PC-3 (cell line): ENCODE measurements around the gene PARP12. TPM values are rescaled to one million over a fixed set of nuclear protein-coding genes. Genes with fewer than 3 reads are reported as not detected.
A peak's percentile ranks its signal among the peaks of the same experiment; 100 is the strongest.
"Not testable (repeated sequence)": the region's sequence is repeated elsewhere in the genome, so short reads cannot be mapped to it uniquely, and the experiment has no call there.

Source experiments
- ATAC-seq: fragments of 200-7000 bp; cut with Tn5 transposase; 2 replicates; pipeline ENCODE4 v1.9.1; 2020; ENCODE audit warnings: mild to moderate bottlenecking, moderate library complexity
- Bru-seq: library from RNA; stranded (reverse); fragments of 400-500 nt; gene quantifications from one replicate; lab custom pipeline; 2021; lab: Mats Ljungman, UMichigan
- BruChase-seq, 2 experiments: library from RNA; stranded (reverse); fragments of 400-500 nt; gene quantifications; one replicate each; lab custom pipeline; 2021; lab: Mats Ljungman, UMichigan
- BruUV-seq: library from RNA; stranded (reverse); fragments of 400-500 nt; replicated peaks from 2 replicates; lab custom pipeline; 2021; lab: Mats Ljungman, UMichigan
- CTCF ChIA-PET: fragments of 300-600 bp; sonication (Branson Sonifier 250); formaldehyde crosslinking; loops from one replicate; lab custom pipeline; 2022; ENCODE audit warnings: antibody characterized with exemption; lab: Charles Lee
- POLR2A ChIA-PET: fragments of 300-600 bp; sonication (Branson Sonifier 250); formaldehyde crosslinking; loops from one replicate; lab custom pipeline; 2022; ENCODE audit warnings: antibody characterized with exemption; ENCODE audit not compliant: unreplicated experiment; lab: Charles Lee
- DNase-seq: peaks from one replicate; pipeline ENCODE4 v3.0.0-alpha.2; 2015
- H2AFZ ChIP-seq: fragments of 300-600 bp; sonication (generic); 2 replicates; pipeline ENCODE4 v1.6.0; 2016; ENCODE audit warnings: antibody characterized with exemption, low read length
- H3F3A ChIP-seq: fragments of 300-600 bp; sonication (generic); one replicate; pipeline ENCODE4 v1.6.0; 2017; ENCODE audit warnings: antibody characterized with exemption, low read length, control low read depth, mild to moderate bottlenecking; ENCODE audit not compliant: unreplicated experiment
- H3K27ac ChIP-seq: fragments of 300-600 bp; sonication (generic); 2 replicates; pipeline ENCODE4 v1.5.1; 2016; ENCODE audit warnings: mild to moderate bottlenecking, low read length
- H3K27me3 ChIP-seq: fragments of 300-600 bp; sonication (generic); 2 replicates; pipeline ENCODE4 v1.6.1; 2016; ENCODE audit warnings: low read length, mixed read lengths
- H3K36me3 ChIP-seq: fragments of 300-600 bp; sonication (generic); 2 replicates; pipeline ENCODE4 v1.6.1; 2016; ENCODE audit warnings: low read depth, mixed run types, low read length, mixed read lengths
- H3K4me1 ChIP-seq: fragments of 300-600 bp; sonication (generic); 2 replicates; pipeline ENCODE4 v1.5.1; 2016; ENCODE audit warnings: low read length; ENCODE audit not compliant: insufficient read depth
- H3K4me2 ChIP-seq: fragments of 300-600 bp; sonication (generic); 2 replicates; pipeline ENCODE4 v1.6.0; 2016; ENCODE audit warnings: low read length
- H3K4me3 ChIP-seq: fragments of 300-600 bp; sonication (generic); 2 replicates; pipeline ENCODE4 v1.5.1; 2016; ENCODE audit warnings: mild to moderate bottlenecking, low read length, mixed read lengths
- H3K79me2 ChIP-seq: fragments of 300-600 bp; sonication (generic); 2 replicates; pipeline ENCODE4 v1.6.1; 2017; ENCODE audit warnings: low read length, mixed read lengths
- H3K9ac ChIP-seq: fragments of 300-600 bp; sonication (generic); 2 replicates; pipeline ENCODE4 v1.6.0; 2016; ENCODE audit warnings: mild to moderate bottlenecking, low read length
- H3K9me2 ChIP-seq: fragments of 300-600 bp; sonication (generic); replicated peaks from 2 replicates; pipeline ENCODE4 v1.6.1; 2016; ENCODE audit warnings: mixed run types, low read length, mixed read lengths
- H3K9me3 ChIP-seq: fragments of 300-600 bp; sonication (generic); 2 replicates; pipeline ENCODE4 v1.6.1; 2016; ENCODE audit warnings: low read length, mixed read lengths
- H4K20me1 ChIP-seq: fragments of 300-600 bp; sonication (generic); 2 replicates; pipeline ENCODE4 v1.6.1; 2016; ENCODE audit warnings: low read length, mixed read lengths
- EZH2 ChIP-seq: fragments of 300-600 bp; sonication (generic); IDR thresholded peaks from one replicate; pipeline ENCODE4 v1.6.1; 2017; ENCODE audit warnings: antibody characterized with exemption, mild to moderate bottlenecking, low read length; ENCODE audit not compliant: unreplicated experiment
- EZH2phosphoT487 ChIP-seq: fragments of 300-600 bp; sonication (generic); IDR thresholded peaks from 2 replicates; pipeline ENCODE4 v1.6.1; 2018; ENCODE audit warnings: mild to moderate bottlenecking, antibody characterized with exemption, low read length, borderline replicate concordance
- intact Hi-C: fragments of 100-400 bp; cut with micrococcal nuclease; formaldehyde crosslinking; loops from 2 replicates; pipeline ENCODE4 v1.9.0; 2023
- long read RNA-seq: library from polyadenylated mRNA; unstranded; transcript quantifications from one replicate; pipeline ENCODE4 v2.0.0, GENCODE V29; 2021; ENCODE audit not compliant: unreplicated experiment
- total RNA-seq: library from RNA; depleted of rRNA; stranded (reverse); fragments of >200 nt; gene quantifications from 2 replicates; pipeline ENCODE4 v1.2.3, GENCODE V29; 2014; rRNA removed
- TF ChIP-seq, protein P1 (sequence below): fragments of 300-600 bp; sonication (generic); conservative IDR thresholded peaks from 2 replicates; pipeline ENCODE4 v1.5.1; 2017; ENCODE audit warnings: antibody characterized with exemption, low read depth, mild to moderate bottlenecking, low read length

PARP12 gene, protein sequence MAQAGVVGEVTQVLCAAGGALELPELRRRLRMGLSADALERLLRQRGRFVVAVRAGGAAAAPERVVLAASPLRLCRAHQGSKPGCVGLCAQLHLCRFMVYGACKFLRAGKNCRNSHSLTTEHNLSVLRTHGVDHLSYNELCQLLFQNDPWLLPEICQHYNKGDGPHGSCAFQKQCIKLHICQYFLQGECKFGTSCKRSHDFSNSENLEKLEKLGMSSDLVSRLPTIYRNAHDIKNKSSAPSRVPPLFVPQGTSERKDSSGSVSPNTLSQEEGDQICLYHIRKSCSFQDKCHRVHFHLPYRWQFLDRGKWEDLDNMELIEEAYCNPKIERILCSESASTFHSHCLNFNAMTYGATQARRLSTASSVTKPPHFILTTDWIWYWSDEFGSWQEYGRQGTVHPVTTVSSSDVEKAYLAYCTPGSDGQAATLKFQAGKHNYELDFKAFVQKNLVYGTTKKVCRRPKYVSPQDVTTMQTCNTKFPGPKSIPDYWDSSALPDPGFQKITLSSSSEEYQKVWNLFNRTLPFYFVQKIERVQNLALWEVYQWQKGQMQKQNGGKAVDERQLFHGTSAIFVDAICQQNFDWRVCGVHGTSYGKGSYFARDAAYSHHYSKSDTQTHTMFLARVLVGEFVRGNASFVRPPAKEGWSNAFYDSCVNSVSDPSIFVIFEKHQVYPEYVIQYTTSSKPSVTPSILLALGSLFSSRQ
- total RNA-seq (25.5 and 28.1 TPM in 2 replicates), Bru-seq, nascent RNA (percentile 78 among the genes with signal in this experiment), BruChase-seq, experiment 1, labeled RNA remaining after a 6-hour chase (percentile 73 among the genes with signal in this experiment), BruChase-seq, experiment 2, labeled RNA remaining after a 2-hour chase (percentile 90 among the genes with signal in this experiment)
- long read RNA-seq, transcript PARP12-201 (12 exons, 3,796 nt) = major isoform, 26 of 82 reads
- long read RNA-seq, partial matches to known transcripts = 10 of 82 reads
- long read RNA-seq, other reads (novel, unspliced or antisense) = 43 of 82 reads

DNA sequence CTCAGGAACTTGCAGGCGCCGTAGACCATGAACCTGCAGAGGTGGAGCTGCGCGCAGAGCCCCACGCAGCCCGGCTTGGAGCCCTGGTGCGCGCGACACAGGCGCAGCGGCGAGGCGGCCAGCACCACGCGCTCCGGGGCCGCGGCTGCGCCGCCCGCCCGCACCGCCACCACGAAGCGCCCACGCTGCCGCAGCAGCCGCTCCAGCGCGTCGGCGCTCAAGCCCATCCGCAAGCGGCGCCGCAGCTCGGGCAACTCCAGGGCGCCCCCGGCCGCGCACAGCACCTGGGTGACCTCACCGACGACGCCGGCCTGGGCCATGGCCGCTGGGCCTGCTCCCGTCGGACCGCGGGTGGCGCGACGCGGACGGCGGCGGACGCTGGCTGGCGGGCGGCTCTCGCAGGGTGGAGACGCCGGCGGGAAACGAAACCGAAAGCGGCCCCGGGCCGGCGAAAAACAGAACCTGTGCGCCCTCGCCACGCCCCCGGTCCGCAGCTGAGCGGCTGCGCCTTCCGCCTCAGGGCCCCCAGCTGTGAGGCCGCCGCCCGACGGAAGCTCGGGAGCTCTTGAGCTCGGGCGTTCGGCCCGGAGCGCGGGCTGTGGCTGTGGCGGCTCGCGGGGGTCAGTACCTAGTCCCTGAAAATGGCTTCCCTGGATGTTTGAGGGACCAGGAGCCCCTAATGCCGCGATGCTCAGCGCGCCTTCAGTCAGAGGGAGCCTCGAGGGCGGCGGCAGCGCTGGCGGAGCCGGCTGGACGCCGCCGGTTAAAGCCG is at the start of gene PARP12:
Gene PARP12, minus strand, starts transcription at position 424 of the 772 bp plus-strand sequence. Its CDS starts 104 bp downstream, at position 320.
- intact Hi-C loops = loop anchor here (5.0 kb wide), 1 partner anchor 265 kb away; no protein-coding TSS in a partner anchor
- Histone ChIP-seq H3K4me3 (peak within 1 kb of the TSS; percentile 80), H3K27ac (peak within 1 kb of the TSS; percentile 95), H3K9ac (peak within 1 kb of the TSS; percentile 85), H3K36me3 (peaks cover 1% of the 10 kb centered on the region; the same call in 1 of the 2 replicates), H3K79me2 (peaks cover 41% of the 10 kb centered on the region), H3F3A (peaks cover 7% of the 10 kb centered on the region), H3K9me3 (0 out of 2 replicates have a peak, but pooled peaks cover 5% of the 10 kb centered on the region), H3K9me2 (no peaks in the 10 kb centered on the region), H2AFZ (peak within 1 kb of the TSS; percentile 97), H4K20me1 (no peaks in the 10 kb centered on the region), H3K4me2 (peak within 1 kb of the TSS; percentile 90), H3K4me1 (peaks cover 41% of the 10 kb centered on the region), H3K27me3 (no peaks in the 10 kb centered on the region)
- DNase-seq (peak; percentile 70), ATAC-seq (peak; percentile 50)
- ChIA-PET POLR2A (interaction anchor here (0.6 kb wide), 1 partner anchor 830 kb away, joined by 3 read pairs; no protein-coding TSS in a partner anchor), CTCF (no interaction called here)
- TF ChIP-seq EZH2phosphoT487 (no peak), EZH2 (no peak)
- TF ChIP-seq, protein P1, sequence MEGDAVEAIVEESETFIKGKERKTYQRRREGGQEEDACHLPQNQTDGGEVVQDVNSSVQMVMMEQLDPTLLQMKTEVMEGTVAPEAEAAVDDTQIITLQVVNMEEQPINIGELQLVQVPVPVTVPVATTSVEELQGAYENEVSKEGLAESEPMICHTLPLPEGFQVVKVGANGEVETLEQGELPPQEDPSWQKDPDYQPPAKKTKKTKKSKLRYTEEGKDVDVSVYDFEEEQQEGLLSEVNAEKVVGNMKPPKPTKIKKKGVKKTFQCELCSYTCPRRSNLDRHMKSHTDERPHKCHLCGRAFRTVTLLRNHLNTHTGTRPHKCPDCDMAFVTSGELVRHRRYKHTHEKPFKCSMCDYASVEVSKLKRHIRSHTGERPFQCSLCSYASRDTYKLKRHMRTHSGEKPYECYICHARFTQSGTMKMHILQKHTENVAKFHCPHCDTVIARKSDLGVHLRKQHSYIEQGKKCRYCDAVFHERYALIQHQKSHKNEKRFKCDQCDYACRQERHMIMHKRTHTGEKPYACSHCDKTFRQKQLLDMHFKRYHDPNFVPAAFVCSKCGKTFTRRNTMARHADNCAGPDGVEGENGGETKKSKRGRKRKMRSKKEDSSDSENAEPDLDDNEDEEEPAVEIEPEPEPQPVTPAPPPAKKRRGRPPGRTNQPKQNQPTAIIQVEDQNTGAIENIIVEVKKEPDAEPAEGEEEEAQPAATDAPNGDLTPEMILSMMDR = no peak
- BruUV-seq = no TSS peak

DNA sequence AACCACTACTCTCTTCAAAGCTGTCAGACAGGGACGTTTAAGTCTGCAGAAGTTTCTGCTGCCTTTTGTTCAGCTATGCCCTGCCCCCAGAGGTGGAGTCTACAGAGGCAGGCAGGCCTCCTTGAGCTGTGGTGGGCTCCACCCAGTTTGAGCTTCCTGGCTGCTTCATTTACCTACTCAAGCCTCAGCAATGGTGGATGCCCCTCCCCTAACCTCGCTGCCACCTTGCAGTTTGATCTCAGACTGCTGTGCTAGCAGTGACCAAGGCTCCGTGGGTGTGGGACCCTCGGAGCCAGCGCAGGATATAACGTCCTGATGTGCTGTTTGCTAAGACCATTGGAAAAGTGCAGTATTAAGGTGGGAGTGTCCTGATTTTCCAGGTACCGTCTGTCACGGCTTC is 46.0 kb upstream of the PARP12 start:
- H3K4me2 ChIP-seq, H3K79me2 ChIP-seq, H3F3A ChIP-seq, H3K9me2 ChIP-seq, POLR2A ChIA-PET, H3K4me3 ChIP-seq, H2AFZ ChIP-seq, BruUV-seq, intact Hi-C loops, H3K4me1 ChIP-seq, H3K27me3 ChIP-seq, H3K27ac ChIP-seq, H4K20me1 ChIP-seq, CTCF ChIA-PET, ATAC-seq, H3K9me3 ChIP-seq, H3K36me3 ChIP-seq, DNase-seq, H3K9ac ChIP-seq: not testable (repeated sequence)

DNA sequence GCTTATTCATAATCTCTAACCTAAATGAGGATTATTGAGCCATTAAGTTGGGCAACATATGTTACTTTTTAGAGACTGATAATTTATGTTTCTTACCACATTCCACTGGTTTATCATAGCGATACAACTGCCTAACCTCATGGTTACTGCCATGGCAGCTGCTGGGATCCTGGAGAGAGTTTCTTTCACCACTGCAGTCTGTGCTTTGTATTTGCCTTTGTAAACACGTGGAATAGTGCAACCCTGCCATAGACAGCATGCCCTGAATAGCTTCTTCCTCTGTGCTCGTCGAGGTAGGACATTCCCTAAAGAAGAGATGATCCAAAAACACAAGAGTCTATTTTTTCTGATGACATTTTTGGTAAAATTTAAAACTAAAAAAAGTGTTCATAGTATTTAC is 33.7 kb upstream of the PARP12 start:
- Histone ChIP-seq H3K4me3 (no peak overlapping the region), H2AFZ (no peak overlapping the region), H3F3A (no peaks in the 10 kb centered on the region), H3K27me3 (no peaks in the 10 kb centered on the region), H3K36me3 (0 out of 2 replicates have a peak, but pooled peaks cover 3% of the 10 kb centered on the region), H3K9me3 (no peaks in the 10 kb centered on the region), H3K79me2 (no peaks in the 10 kb centered on the region), H4K20me1 (no peaks in the 10 kb centered on the region), H3K4me1 (no peaks in the 10 kb centered on the region), H3K4me2 (no peak overlapping the region), H3K27ac (no peak overlapping the region), H3K9ac (no peak overlapping the region), H3K9me2 (no peaks in the 10 kb centered on the region)
- TF ChIP-seq EZH2 = no peak
- no peak for TF ChIP-seq EZH2phosphoT487
- TF ChIP-seq, protein P1 = no peak
- ATAC-seq = no peak
- BruUV-seq = no TSS peak
- no peak for DNase-seq
- POLR2A ChIA-PET = no interaction called here
- intact Hi-C loops = no loop called here
- CTCF ChIA-PET = no interaction called here
